AG09319 (cell line): Measurements from ENCODE around the gene ZFPM1.

Source experiments
- DNase-seq: peaks from one replicate; pipeline ENCODE4 v3.0.0-alpha.2; 2010; ENCODE audit warnings: low read depth; ENCODE audit errors: extremely low read depth
- CTCF ChIP-seq: IDR thresholded peaks from 2 replicates; pipeline ENCODE4 v1.5.1; 2011; ENCODE audit warnings: low read depth, mild to moderate bottlenecking, inconsistent platforms, low read length, moderate library complexity

The ZFPM1 gene

GRCh38 chr16:88435437-88436355 lies 17.4 kb upstream of the ZFPM1 start:
- no peak for DNase-seq
- no peak for TF ChIP-seq CTCF

- TF ChIP-seq CTCF, result no peak
- DNase-seq, result no peak
These were observed 16.3 kb upstream of the ZFPM1 start for GRCh38 chr16:88436796-88437195.

GRCh38 chr16:88437367-88437964 lies 15.6 kb upstream of the ZFPM1 start:
- DNase-seq, result no peak
- peak; percentile 69 for TF ChIP-seq CTCF

- TF ChIP-seq CTCF, result no peak
- no peak for DNase-seq
These were observed 14.8 kb upstream of the ZFPM1 start for GRCh38 chr16:88438084-88438870.

- TF ChIP-seq CTCF, result no peak
- no peak for DNase-seq
These were observed 14.1 kb upstream of the ZFPM1 start for GRCh38 chr16:88439016-88439415.

GRCh38 chr16:88439706-88440105 lies 13.4 kb upstream of the ZFPM1 start:
- DNase-seq, result no peak
- TF ChIP-seq CTCF, result no peak
